CD8-positive, alpha-beta memory T cell (primary cell): ENCODE results near the gene ACO2. TPM values are rescaled to one million over a fixed set of nuclear protein-coding genes. Genes with fewer than 3 reads are reported as not detected.

Experiments
- CTCF ChIA-PET: fragments of 350-600 bp; sonication (Branson Sonifier 250); formaldehyde crosslinking; loops from one replicate; lab custom pipeline; 2021; ENCODE audit warnings: antibody characterized with exemption; lab: Charles Lee
- POLR2A ChIA-PET: fragments of 350-600 bp; sonication (Branson Sonifier 250); formaldehyde crosslinking; loops from one replicate; lab custom pipeline; 2021; ENCODE audit warnings: antibody characterized with exemption; lab: Charles Lee
- DNase-seq, 5 donors: peaks; one replicate each; pipeline versions ENCODE4 v3.0.0 to v3.0.0-alpha.2; 2020 to 2022; ENCODE audit warnings: mixed read lengths in 1 of 5
- H3K27ac ChIP-seq: one replicate; pipeline ENCODE4 v1.7.0; 2013; ENCODE audit warnings: low read depth, mild to moderate bottlenecking, low read length, moderate library complexity
- H3K27me3 ChIP-seq: 2 replicates; pipeline ENCODE4 v1.7.0; 2013; ENCODE audit warnings: low read length, mild to moderate bottlenecking; ENCODE audit not compliant: insufficient read depth, poor library complexity, severe bottlenecking
- H3K36me3 ChIP-seq: 2 replicates; pipeline ENCODE4 v1.7.0; 2013; ENCODE audit warnings: mild to moderate bottlenecking, low read length, moderate library complexity; ENCODE audit not compliant: insufficient read depth
- H3K4me1 ChIP-seq: 2 replicates; pipeline ENCODE4 v1.7.0; 2013; ENCODE audit warnings: mild to moderate bottlenecking, low read length, moderate library complexity; ENCODE audit not compliant: insufficient read depth
- H3K4me3 ChIP-seq: 2 replicates; pipeline ENCODE4 v1.7.0; 2013; ENCODE audit warnings: mild to moderate bottlenecking, low read length
- H3K9me3 ChIP-seq: 2 replicates; pipeline ENCODE4 v1.7.0; 2013; ENCODE audit warnings: mild to moderate bottlenecking, low read length
- H3K27ac Mint-ChIP-seq, 8 donors: one replicate each; pipeline ENCODE4 v1.8.0; 2020 to 2021; ENCODE audit warnings: mixed read lengths in 8 of 8, mild to moderate bottlenecking in 6 of 8, inconsistent platforms in 3 of 8, moderate library complexity in 3 of 8
- H3K27me3 Mint-ChIP-seq, 2 donors: one replicate each; pipeline ENCODE4 v1.8.0; 2020 to 2021; ENCODE audit warnings: mixed read lengths in 2 of 2, mild to moderate bottlenecking in 1 of 2, moderate library complexity in 1 of 2
- H3K36me3 Mint-ChIP-seq, 3 donors: one replicate each; pipeline ENCODE4 v1.8.0; 2020 to 2021; ENCODE audit warnings: mixed read lengths in 3 of 3, inconsistent platforms in 1 of 3, mild to moderate bottlenecking in 1 of 3
- H3K4me1 Mint-ChIP-seq, 3 donors: one replicate each; pipeline ENCODE4 v1.8.0; 2020 to 2021; ENCODE audit warnings: mixed read lengths in 3 of 3, inconsistent platforms in 1 of 3, mild to moderate bottlenecking in 1 of 3
- H3K4me3 Mint-ChIP-seq, 7 donors: one replicate each; pipeline ENCODE4 v1.8.0; 2020 to 2021; ENCODE audit warnings: mixed read lengths in 7 of 7, mild to moderate bottlenecking in 6 of 7, moderate library complexity in 4 of 7, inconsistent platforms in 2 of 7
- H3K9me3 Mint-ChIP-seq, 5 donors: one replicate each; pipeline ENCODE4 v1.8.0; 2020 to 2022; ENCODE audit warnings: mixed read lengths in 5 of 5, mild to moderate bottlenecking in 3 of 5, moderate library complexity in 2 of 5, inconsistent platforms in 1 of 5
- polyA plus RNA-seq: library from polyadenylated mRNA; unstranded; fragments of 300-500 nt; fragmentation: Illumina TruSeq; gene quantifications from one replicate; pipeline ENCODE4 v1.2.3, GENCODE V29; 2021
- total RNA-seq, 2 experiments: library from RNA; stranded (reverse); gene quantifications; one replicate each; pipeline ENCODE4 v1.2.3, GENCODE V29; 2021

ACO2 gene
- total and polyA plus RNA-seq, 3 experiments from 2014 or later, result 92.5 to 114 (median 112) TPM

DNA sequence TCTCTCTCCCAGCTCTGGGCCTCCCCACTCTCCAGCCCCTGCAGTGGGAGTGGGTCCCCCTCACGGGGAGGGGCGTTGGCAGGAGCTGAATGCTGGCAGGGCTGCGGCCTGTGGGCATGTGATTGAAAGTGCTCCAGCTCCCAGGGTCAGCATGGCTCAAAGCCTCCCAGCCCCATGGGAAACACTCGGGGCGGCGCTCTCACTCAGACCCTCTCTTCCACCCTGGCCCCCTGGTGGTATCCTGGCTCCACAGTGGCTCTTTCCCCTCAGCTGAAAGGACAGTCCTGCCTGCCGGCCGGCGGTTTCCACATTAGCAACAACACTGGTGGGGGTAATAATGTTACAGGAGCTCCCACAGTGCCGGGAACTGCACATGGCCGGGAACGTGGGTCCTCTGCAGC is 39.9 kb downstream of the ACO2 start:
- peaks cover 5 to 77% (median 13%) of the 10 kb centered on the region in 3 donors for H3K36me3 Mint-ChIP-seq
- no peaks in the 10 kb centered on the region for H3K27me3 ChIP-seq
- H3K36me3 ChIP-seq, result peaks cover 21% of the 10 kb centered on the region
- ChIA-PET POLR2A (no interaction called here), CTCF (interaction anchor here (1.2 kb wide), 1 partner anchor 106 kb away, joined by 3 read pairs; no protein-coding TSS in a partner anchor)
- no peak overlapping the region for H3K4me3 ChIP-seq
- H3K27ac Mint-ChIP-seq, result peak overlapping the region in 1 of 8 donors; percentile 28
- no peak overlapping the region for H3K4me3 Mint-ChIP-seq
- no peaks in the 10 kb centered on the region for H3K9me3 ChIP-seq
- H3K27me3 Mint-ChIP-seq, result no peaks in the 10 kb centered on the region
- H3K27ac ChIP-seq, result no peak overlapping the region
- no peaks in the 10 kb centered on the region for H3K9me3 Mint-ChIP-seq
- DNase-seq, result peak in 1 of 5 donors; percentile 13
- peaks cover 0 to 5% (median 4%) of the 10 kb centered on the region in 3 donors for H3K4me1 Mint-ChIP-seq
- no peaks in the 10 kb centered on the region for H3K4me1 ChIP-seq

DNA sequence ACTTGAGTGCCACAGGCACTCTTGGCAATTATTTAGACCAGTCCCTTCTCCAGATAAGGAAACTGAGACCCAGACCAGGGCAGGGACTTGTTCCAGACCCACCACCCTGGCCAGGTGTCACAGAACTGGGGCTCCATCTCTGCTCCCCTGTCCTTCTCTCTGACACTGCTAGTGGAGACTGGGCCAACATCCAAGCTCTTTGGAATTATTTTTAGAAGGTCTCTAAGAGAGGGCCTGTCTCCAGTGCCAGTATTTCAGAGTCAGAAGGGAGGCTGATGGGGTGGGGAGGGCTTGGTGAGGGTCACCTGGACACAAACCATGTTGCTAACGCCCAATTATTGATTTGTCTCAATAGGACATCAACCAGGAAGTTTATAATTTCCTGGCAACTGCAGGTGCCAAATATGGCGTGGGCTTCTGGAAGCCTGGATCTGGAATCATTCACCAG is 42.6 kb downstream of the ACO2 start:
- no peak overlapping the region for H3K27ac ChIP-seq
- H3K4me1 ChIP-seq, result no peaks in the 10 kb centered on the region
- ChIA-PET POLR2A (no interaction called here), CTCF (interaction anchor here (1.0 kb wide), 1 partner anchor 21 kb away, joined by 3 read pairs; no protein-coding TSS in a partner anchor)
- H3K4me3 Mint-ChIP-seq, result peak overlapping the region in 1 of 7 donors; percentile 48
- no peaks in the 10 kb centered on the region for H3K9me3 Mint-ChIP-seq
- H3K36me3 ChIP-seq, result peaks cover 37% of the 10 kb centered on the region
- DNase-seq, result no peak
- H3K36me3 Mint-ChIP-seq, result peaks cover 5 to 89% (median 11%) of the 10 kb centered on the region in 3 donors
- no peak overlapping the region for H3K4me3 ChIP-seq
- H3K9me3 ChIP-seq, result no peaks in the 10 kb centered on the region
- H3K4me1 Mint-ChIP-seq, result peaks cover 0 to 5% (median 4%) of the 10 kb centered on the region in 3 donors
- no peaks in the 10 kb centered on the region for H3K27me3 Mint-ChIP-seq
- H3K27ac Mint-ChIP-seq, result no peak overlapping the region
- no peaks in the 10 kb centered on the region for H3K27me3 ChIP-seq

DNA sequence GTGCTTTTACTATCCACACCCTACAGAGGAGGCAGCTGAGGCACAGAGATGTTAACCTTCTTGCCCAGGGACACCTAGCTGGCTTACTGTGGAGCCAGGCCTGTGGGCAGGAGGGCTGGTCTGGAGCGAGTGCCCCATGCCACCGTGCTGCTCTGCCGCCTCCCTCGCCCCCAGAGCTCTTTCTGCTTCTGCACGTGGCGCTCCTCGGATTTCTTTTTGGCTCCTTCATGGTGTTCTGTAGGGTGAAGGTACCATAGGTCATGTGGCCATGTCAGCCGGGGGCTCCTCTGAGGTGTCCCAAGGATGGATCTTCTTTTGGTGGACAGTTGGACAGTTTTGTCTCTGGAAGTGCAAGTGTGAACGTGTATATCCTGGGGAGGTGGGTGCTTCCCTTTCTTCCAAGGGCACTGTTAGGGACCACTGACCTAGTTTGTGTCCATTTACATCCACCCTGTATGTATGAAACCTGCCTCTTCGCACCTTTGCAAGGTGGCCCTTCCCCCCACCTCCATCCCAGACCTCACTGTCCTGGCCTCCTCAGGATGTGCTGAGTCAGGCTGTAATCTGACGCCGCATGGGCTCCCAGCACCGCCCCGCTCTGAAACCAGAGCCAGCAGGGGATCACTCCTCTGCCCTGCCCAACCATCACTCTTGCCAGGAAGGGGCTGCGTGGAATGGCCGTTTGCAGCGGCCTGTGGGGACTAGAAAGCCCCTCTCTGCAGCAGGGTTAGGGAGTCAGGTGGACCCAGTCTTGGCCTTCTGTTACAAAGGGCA is 43.7 kb downstream of the ACO2 start:
- POLR2A ChIA-PET, result no interaction called here

GRCh38 chr22:41513391-41513790 is 44.5 kb downstream of the ACO2 start:
- peak overlapping the region in 3 of 8 donors; percentile 50 to 88 (median 60) for H3K27ac Mint-ChIP-seq
- Histone ChIP-seq H3K9me3 (no peaks in the 10 kb centered on the region), H3K27me3 (no peaks in the 10 kb centered on the region), H3K36me3 (peaks cover 35% of the 10 kb centered on the region), H3K4me1 (no peaks in the 10 kb centered on the region), H3K27ac (peak overlapping the region; percentile 43), H3K4me3 (no peak overlapping the region)
- peaks cover 5 to 89% (median 7%) of the 10 kb centered on the region in 3 donors for H3K36me3 Mint-ChIP-seq
- H3K4me3 Mint-ChIP-seq, result no peak overlapping the region
- H3K27me3 Mint-ChIP-seq, result no peaks in the 10 kb centered on the region
- ChIA-PET CTCF (interaction anchor here (0.8 to 2.3 kb wide), 3 partner anchors 13 to 111 kb away, joined by 4 to 9 read pairs (median 6); no protein-coding TSS in a partner anchor), POLR2A (no interaction called here)
- no peaks in the 10 kb centered on the region for H3K9me3 Mint-ChIP-seq
- DNase-seq, result no peak
- H3K4me1 Mint-ChIP-seq, result peaks cover 0 to 5% (median 4%) of the 10 kb centered on the region in 3 donors

More for the DNA sequence above, 43.7 kb downstream of the ACO2 start:
- peak overlapping the region in 1 of 8 donors; percentile 86 for H3K27ac Mint-ChIP-seq
- CTCF ChIA-PET, result interaction anchor here (1.0 to 2.2 kb wide), 2 partner anchors 20 to 108 kb away, joined by 3 to 9 read pairs; no protein-coding TSS in a partner anchor
- H3K9me3 Mint-ChIP-seq, result no peaks in the 10 kb centered on the region
- no peaks in the 10 kb centered on the region for H3K9me3 ChIP-seq
- peaks cover 37% of the 10 kb centered on the region for H3K36me3 ChIP-seq
- peaks cover 0 to 5% (median 4%) of the 10 kb centered on the region in 3 donors for H3K4me1 Mint-ChIP-seq
- H3K27me3 Mint-ChIP-seq, result no peaks in the 10 kb centered on the region
- peak overlapping the region; percentile 47 for H3K27ac ChIP-seq
- H3K36me3 Mint-ChIP-seq, result peaks cover 5 to 89% (median 9%) of the 10 kb centered on the region in 3 donors
- no peaks in the 10 kb centered on the region for H3K27me3 ChIP-seq
- no peak overlapping the region for H3K4me3 ChIP-seq
- DNase-seq, result no peak
- H3K4me3 Mint-ChIP-seq, result no peak overlapping the region
- no peaks in the 10 kb centered on the region for H3K4me1 ChIP-seq

- Histone ChIP-seq H3K9me3 (no peaks in the 10 kb centered on the region), H3K27ac (no peak overlapping the region), H3K36me3 (peaks cover 32% of the 10 kb centered on the region), H3K27me3 (no peaks in the 10 kb centered on the region), H3K4me3 (no peak overlapping the region), H3K4me1 (no peaks in the 10 kb centered on the region)
- no peaks in the 10 kb centered on the region for H3K4me1 Mint-ChIP-seq
- no peak for DNase-seq
- H3K36me3 Mint-ChIP-seq, result peaks cover 0 to 80% (median 3%) of the 10 kb centered on the region in 3 donors
- H3K27me3 Mint-ChIP-seq, result no peaks in the 10 kb centered on the region
- no peak overlapping the region for H3K4me3 Mint-ChIP-seq
- ChIA-PET CTCF (interaction anchor here (4.7 kb wide), 1 partner anchor 112 kb away, joined by 89 read pairs; no protein-coding TSS in a partner anchor), POLR2A (no interaction called here)
- no peaks in the 10 kb centered on the region for H3K9me3 Mint-ChIP-seq
- no peak overlapping the region for H3K27ac Mint-ChIP-seq
Measured at GRCh38 chr22:41516462-41516861, 47.5 kb downstream of the ACO2 start.

- H3K4me3 ChIP-seq, result no peak overlapping the region
- no peaks in the 10 kb centered on the region for H3K9me3 Mint-ChIP-seq
- H3K4me1 Mint-ChIP-seq, result no peaks in the 10 kb centered on the region
- H3K9me3 ChIP-seq, result no peaks in the 10 kb centered on the region
- no peaks in the 10 kb centered on the region for H3K27me3 Mint-ChIP-seq
- H3K27me3 ChIP-seq, result no peaks in the 10 kb centered on the region
- peaks cover 30% of the 10 kb centered on the region for H3K36me3 ChIP-seq
- DNase-seq, result peak in 4 of 5 donors; percentile 11 to 60 (median 32)
- ChIA-PET CTCF (interaction anchor here (0.8 to 4.7 kb wide), 9 partner anchors 10 to 280 kb away, joined by 3 to 89 read pairs (median 4); partner anchors contain the start of genes ACO2 and PHF5A), POLR2A (no interaction called here)
- no peak overlapping the region for H3K4me3 Mint-ChIP-seq
- H3K27ac ChIP-seq, result no peak overlapping the region
- H3K27ac Mint-ChIP-seq, result peak overlapping the region in 1 of 8 donors; percentile 57
- peaks cover 0 to 72% (median 2%) of the 10 kb centered on the region in 3 donors for H3K36me3 Mint-ChIP-seq
- H3K4me1 ChIP-seq, result no peaks in the 10 kb centered on the region
Measured at GRCh38 chr22:41517172-41518047, 48.5 kb downstream of the ACO2 start.

DNA sequence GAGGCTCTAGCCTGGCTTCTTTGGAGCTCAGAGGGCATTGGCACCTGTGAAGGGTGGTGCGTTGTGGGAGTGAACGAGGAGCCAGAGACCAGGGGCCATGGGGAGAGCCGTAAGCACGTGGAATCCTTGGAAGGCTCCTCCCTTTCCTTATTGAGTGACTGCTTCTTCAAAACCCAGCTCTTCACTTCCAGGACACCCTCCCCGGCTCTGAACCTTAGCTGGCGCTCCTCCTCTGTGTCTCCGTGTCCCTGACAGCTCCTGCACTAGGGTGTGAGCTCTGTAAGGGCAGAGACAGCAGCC is 49.1 kb downstream of the ACO2 start:
- no peak overlapping the region for H3K27ac ChIP-seq
- Mint-ChIP-seq H3K4me1 (peaks cover 0 to 3% (median 0%) of the 10 kb centered on the region in 3 donors), H3K4me3 (no peak overlapping the region), H3K27ac (no peak overlapping the region), H3K36me3 (peaks cover 0 to 72% (median 0%) of the 10 kb centered on the region in 3 donors), H3K27me3 (no peaks in the 10 kb centered on the region), H3K9me3 (no peaks in the 10 kb centered on the region)
- no peaks in the 10 kb centered on the region for H3K4me1 ChIP-seq
- ChIA-PET CTCF (interaction anchor here (0.8 to 4.7 kb wide), 8 partner anchors 9 to 280 kb away, joined by 3 to 89 read pairs (median 4); partner anchors contain the start of genes ACO2 and PHF5A), POLR2A (no interaction called here)
- H3K27me3 ChIP-seq, result no peaks in the 10 kb centered on the region
- H3K36me3 ChIP-seq, result peaks cover 30% of the 10 kb centered on the region
- no peak for DNase-seq
- no peak overlapping the region for H3K4me3 ChIP-seq
- H3K9me3 ChIP-seq, result no peaks in the 10 kb centered on the region
